BE2C (cell line): Measurements from ENCODE around the gene THRSP. TPM values are rescaled to one million over a fixed set of nuclear protein-coding genes. Genes with fewer than 3 reads are reported as not detected.
"Not testable (repeated sequence)": the region's sequence is repeated elsewhere in the genome, so short reads cannot be mapped to it uniquely, and the experiment has no call there.

Experiments used
- DNase-seq: peaks from one replicate; pipeline ENCODE4 v3.0.0-alpha.2; 2020
- H3K27me3 ChIP-seq: fragments of 250-450 bp; sonication (Bioruptor Pico); 2 replicates; pipeline ENCODE4 v1.5.1; 2020; ENCODE audit warnings: mild to moderate bottlenecking
- H3K36me3 ChIP-seq: fragments of 250-450 bp; sonication (Bioruptor Pico); 2 replicates; pipeline ENCODE4 v1.5.1; 2020; ENCODE audit warnings: mild to moderate bottlenecking
- H3K4me1 ChIP-seq: fragments of 250-450 bp; sonication (Bioruptor Pico); 2 replicates; pipeline ENCODE4 v1.5.1; 2020
- H3K4me3 ChIP-seq: 2 replicates; pipeline ENCODE4 v1.5.1; 2011; ENCODE audit warnings: low read depth, low read length
- H3K9me3 ChIP-seq: fragments of 250-450 bp; sonication (Bioruptor Pico); 2 replicates; pipeline ENCODE4 v1.5.1; 2020
- CTCF ChIP-seq: IDR thresholded peaks from 2 replicates; pipeline ENCODE4 v1.5.1; 2012; ENCODE audit warnings: mild to moderate bottlenecking, low read depth, low read length
- polyA plus RNA-seq: library from polyadenylated mRNA; unstranded; fragments of >200 nt; gene quantifications from one replicate; pipeline ENCODE4 v1.2.1, GENCODE V29; 2012; ENCODE audit warnings: low read depth, missing spikeins; ENCODE audit not compliant: insufficient read length, insufficient read depth

Gene THRSP
- not detected for polyA plus RNA-seq

GRCh38 chr11:78063440-78064181, at the start of gene THRSP:
Gene THRSP (plus strand): TSS chr11:78063861. CDS start chr11:78063882, 21 bp downstream.
- no peak for DNase-seq
- Histone ChIP-seq H3K9me3 (no peaks in the 10 kb centered on the region), H3K4me3 (no peak within 1 kb of the TSS), H3K4me1 (no peaks in the 10 kb centered on the region), H3K27me3 (no peaks in the 10 kb centered on the region), H3K36me3 (peaks cover 8% of the 10 kb centered on the region)
- no peak for TF ChIP-seq CTCF

- H3K4me1 ChIP-seq, H3K4me3 ChIP-seq, H3K9me3 ChIP-seq, DNase-seq, H3K27me3 ChIP-seq, H3K36me3 ChIP-seq: not testable (repeated sequence)
Measured at GRCh38 chr11:78014937-78015520, 48.6 kb upstream of the THRSP start.

- Histone ChIP-seq H3K9me3 (no peaks in the 10 kb centered on the region; the same call in 1 of the 2 replicates), H3K36me3 (no peaks in the 10 kb centered on the region), H3K27me3 (no peaks in the 10 kb centered on the region), H3K4me1 (no peaks in the 10 kb centered on the region), H3K4me3 (no peak overlapping the region)
- no peak for TF ChIP-seq CTCF
- no peak for DNase-seq
Measured at GRCh38 chr11:78015878-78016277, 47.8 kb upstream of the THRSP start.

GRCh38 chr11:78019808-78020207, 43.9 kb upstream of the THRSP start:
- no peak for TF ChIP-seq CTCF

GRCh38 chr11:78020246-78020645, 43.4 kb upstream of the THRSP start:
- TF ChIP-seq CTCF: no peak
- no peaks in the 10 kb centered on the region for H3K36me3 ChIP-seq
- H3K9me3 ChIP-seq: no peaks in the 10 kb centered on the region; the same call in 1 of the 2 replicates
- no peaks in the 10 kb centered on the region for H3K4me1 ChIP-seq
- no peak overlapping the region for H3K4me3 ChIP-seq
- no peak for DNase-seq
- no peaks in the 10 kb centered on the region for H3K27me3 ChIP-seq

More at GRCh38 chr11:78019808-78020207, 43.9 kb upstream of the THRSP start:
- Histone ChIP-seq H3K4me3 (no peak overlapping the region), H3K36me3 (no peaks in the 10 kb centered on the region), H3K9me3 (no peaks in the 10 kb centered on the region; the same call in 1 of the 2 replicates), H3K4me1 (no peaks in the 10 kb centered on the region), H3K27me3 (no peaks in the 10 kb centered on the region)
- DNase-seq: no peak

- H3K4me3 ChIP-seq: no peak overlapping the region
Measured at GRCh38 chr11:78021611-78022010, 42.0 kb upstream of the THRSP start.

More at GRCh38 chr11:78021611-78022010, 42.0 kb upstream of the THRSP start:
- no peaks in the 10 kb centered on the region for H3K36me3 ChIP-seq
- H3K4me1 ChIP-seq: no peaks in the 10 kb centered on the region
- no peaks in the 10 kb centered on the region for H3K9me3 ChIP-seq
- TF ChIP-seq CTCF: no peak
- DNase-seq: no peak
- no peaks in the 10 kb centered on the region for H3K27me3 ChIP-seq
